Measurements from ENCODE around the gene TLR9.

Gene TLR9

GRCh38 chr3:52246728-52247408 lies 21.4 kb upstream of the TLR9 start:
- no peak for DNase-seq (ENCODE audit: low read depth, low spot score)

- DNase-seq (ENCODE audit: low read depth, low spot score), result no peak
Measured at GRCh38 chr3:52246264-52246620, 20.8 kb upstream of the TLR9 start.

GRCh38 chr3:52245322-52246263 lies 20.1 kb upstream of the TLR9 start, which contains the start of gene PPM1M:
Gene PPM1M, plus strand, starts transcription at chr3:52245759. Its CDS starts 66 bp downstream, at chr3:52245825.
- DNase-seq (ENCODE audit: low read depth, low spot score), result peak; percentile 21

GRCh38 chr3:52243791-52244628 lies 18.6 kb upstream of the TLR9 start:
- DNase-seq (ENCODE audit: low read depth, low spot score), result no peak

- DNase-seq (ENCODE audit: low read depth, low spot score), result no peak
Measured at GRCh38 chr3:52242039-52242438, 16.6 kb upstream of the TLR9 start.

GRCh38 chr3:52240886-52241370 lies 15.5 kb upstream of the TLR9 start:
- no peak for DNase-seq (ENCODE audit: low read depth, low spot score)

- peak; percentile 25 for DNase-seq (ENCODE audit: low read depth, low spot score)
Measured at GRCh38 chr3:52240059-52240885, 14.8 kb upstream of the TLR9 start.

GRCh38 chr3:52238761-52239701 lies 13.6 kb upstream of the TLR9 start, which contains the start of gene TWF2:
Gene TWF2, minus strand, starts transcription at chr3:52239158. Its CDS starts 142 bp downstream, at chr3:52239016.
- DNase-seq (ENCODE audit: low read depth, low spot score), result peak; percentile 74

- DNase-seq (ENCODE audit: low read depth, low spot score), result no peak
Measured at GRCh38 chr3:52238193-52238760, 12.8 kb upstream of the TLR9 start.

GRCh38 chr3:52237657-52238172 lies 12.3 kb upstream of the TLR9 start:
- no peak for DNase-seq (ENCODE audit: low read depth, low spot score)

GRCh38 chr3:52237006-52237656 lies 11.7 kb upstream of the TLR9 start:
- DNase-seq (ENCODE audit: low read depth, low spot score), result no peak

- DNase-seq (ENCODE audit: low read depth, low spot score), result no peak
Measured at GRCh38 chr3:52236424-52236886, 11.0 kb upstream of the TLR9 start.

GRCh38 chr3:52234516-52235447 lies 9.3 kb upstream of the TLR9 start:
- no peak for DNase-seq (ENCODE audit: low read depth, low spot score)

- DNase-seq (ENCODE audit: low read depth, low spot score), result no peak
Measured at GRCh38 chr3:52233968-52234367, 8.5 kb upstream of the TLR9 start.

- no peak for DNase-seq (ENCODE audit: low read depth, low spot score)
Measured at GRCh38 chr3:52233108-52233591, 7.7 kb upstream of the TLR9 start.

- no peak for DNase-seq (ENCODE audit: low read depth, low spot score)
Measured at GRCh38 chr3:52232279-52233107, 7.0 kb upstream of the TLR9 start.

All from activated CD4-positive, CD25-positive, alpha-beta regulatory T cell treated with anti-CD3 and anti-CD28 coated beads, Interleukin-2, amount 50 U/mL, for 16 hours (primary cell).